Stimulated activated CD8-positive, alpha-beta memory T cell treated with anti-CD3 and anti-CD28 coated beads, Interleukin-15, amount 100 ng/mL, for 4 hours (primary cell): ENCODE data around the gene RHOJ.

Experiments
- DNase-seq, 2 donors: peaks; one replicate each; pipeline ENCODE4 v3.0.0-alpha.2; 2020; ENCODE audit warnings: low read depth in 2 of 2

Gene RHOJ

DNA sequence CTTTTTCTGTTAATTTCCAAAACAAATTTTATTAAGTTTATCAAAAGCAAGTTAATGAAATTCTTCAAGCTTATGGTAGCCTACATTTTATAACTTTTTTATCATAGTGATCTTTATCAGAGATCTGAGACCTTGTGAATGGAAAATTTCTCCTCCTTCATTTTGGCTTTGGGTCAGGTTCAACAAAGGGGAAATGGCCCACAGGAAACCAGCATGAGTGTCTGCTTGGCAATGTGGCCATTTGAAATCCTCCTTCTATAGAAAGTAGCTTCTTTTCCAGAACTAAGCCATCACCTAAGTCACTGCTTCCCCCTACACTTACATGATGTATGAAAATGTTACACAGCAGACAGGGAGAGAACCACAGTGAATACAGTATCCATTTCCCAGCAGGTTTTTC lies 1.6 kb downstream of the RHOJ start:
- DNase-seq = no peak

DNA sequence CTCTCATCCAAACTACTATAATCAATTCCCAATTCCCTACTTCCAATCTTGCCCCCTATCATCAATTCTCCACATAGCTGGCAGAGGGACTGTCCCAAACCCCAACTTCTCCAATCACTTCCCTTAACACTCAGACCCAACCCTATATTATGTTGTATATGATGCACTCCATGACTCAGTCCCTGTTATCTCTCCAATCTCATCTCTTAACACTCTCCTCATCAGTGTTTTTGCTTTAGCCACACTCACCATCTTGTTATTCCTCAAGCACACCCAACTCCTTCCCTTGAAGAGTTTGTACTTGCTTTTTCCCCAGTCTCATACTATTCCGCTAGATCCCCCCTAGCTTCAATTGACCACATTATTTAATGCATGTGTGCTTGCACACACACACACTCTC lies 4.9 kb downstream of the RHOJ start:
- no peak for DNase-seq

DNA sequence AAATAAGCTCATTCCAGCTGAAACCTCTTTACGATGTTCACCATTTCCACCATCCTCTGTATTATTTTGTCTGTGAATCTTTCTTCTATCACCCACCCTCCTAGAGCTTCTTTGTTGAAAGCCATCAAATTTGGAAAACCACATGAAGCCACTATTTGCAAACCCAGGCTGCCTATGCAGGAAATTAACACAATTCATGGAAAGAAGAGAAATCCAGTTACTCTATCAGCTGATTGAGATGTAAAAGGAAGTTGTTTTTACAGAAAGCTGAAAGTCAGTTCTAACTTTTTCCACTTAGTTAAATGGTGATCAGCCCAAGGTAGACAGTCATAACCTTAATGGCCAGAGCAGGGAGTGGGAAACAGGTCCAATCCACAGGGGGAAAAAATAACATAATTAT lies 6.6 kb downstream of the RHOJ start:
- no peak for DNase-seq

DNA sequence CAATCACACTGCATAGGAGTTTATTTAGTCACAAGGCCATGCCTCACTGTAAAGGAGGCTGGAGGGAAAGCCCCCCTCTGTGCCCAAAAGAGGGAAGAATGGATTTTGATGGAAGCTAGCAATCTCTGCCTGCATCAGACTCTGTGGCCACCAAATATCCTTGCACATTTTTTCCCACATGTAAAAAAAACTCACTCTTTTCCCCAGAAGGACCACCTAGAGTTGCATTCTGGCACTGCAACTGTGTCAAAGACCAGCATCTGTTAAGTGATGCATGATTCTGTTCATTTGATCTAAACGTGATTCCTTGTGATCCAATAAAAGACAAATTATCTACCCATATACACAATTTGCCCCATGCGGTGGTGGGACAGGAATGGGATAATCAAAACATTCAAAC lies 8.0 kb downstream of the RHOJ start:
- DNase-seq = no peak

DNA sequence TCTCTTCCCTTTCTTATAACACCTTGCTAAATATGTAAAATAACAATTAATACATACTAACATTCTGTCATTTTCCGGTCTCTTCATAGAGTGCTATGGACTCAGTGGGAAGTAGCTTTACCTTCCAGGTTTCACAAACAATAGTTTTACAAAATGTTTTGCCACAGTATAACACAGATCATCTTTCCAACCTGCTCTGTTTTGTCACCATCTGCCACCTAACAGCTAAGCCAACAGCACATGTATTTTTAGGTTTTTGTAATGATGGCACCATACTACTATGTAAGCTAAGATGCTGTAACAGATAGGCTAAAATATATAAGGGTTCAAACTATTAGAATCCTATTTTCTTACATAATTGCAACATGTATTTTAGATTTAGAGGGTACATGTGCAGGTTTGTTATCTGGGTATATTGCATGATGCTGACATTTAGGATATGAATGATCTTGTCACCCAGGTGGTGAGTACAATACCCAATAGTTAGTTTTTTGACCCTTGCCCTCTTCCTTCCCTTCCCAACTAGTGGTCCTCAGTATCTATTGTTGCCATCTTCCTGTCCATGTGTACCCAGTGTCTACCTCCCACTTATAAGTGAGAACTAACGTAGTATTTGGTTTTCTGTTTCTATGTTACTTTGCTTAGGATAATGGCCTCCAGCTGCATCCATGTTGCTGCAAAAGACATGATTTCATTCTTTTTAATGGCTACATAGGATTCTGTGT lies 8.7 kb downstream of the RHOJ start:
- DNase-seq = no peak

DNA sequence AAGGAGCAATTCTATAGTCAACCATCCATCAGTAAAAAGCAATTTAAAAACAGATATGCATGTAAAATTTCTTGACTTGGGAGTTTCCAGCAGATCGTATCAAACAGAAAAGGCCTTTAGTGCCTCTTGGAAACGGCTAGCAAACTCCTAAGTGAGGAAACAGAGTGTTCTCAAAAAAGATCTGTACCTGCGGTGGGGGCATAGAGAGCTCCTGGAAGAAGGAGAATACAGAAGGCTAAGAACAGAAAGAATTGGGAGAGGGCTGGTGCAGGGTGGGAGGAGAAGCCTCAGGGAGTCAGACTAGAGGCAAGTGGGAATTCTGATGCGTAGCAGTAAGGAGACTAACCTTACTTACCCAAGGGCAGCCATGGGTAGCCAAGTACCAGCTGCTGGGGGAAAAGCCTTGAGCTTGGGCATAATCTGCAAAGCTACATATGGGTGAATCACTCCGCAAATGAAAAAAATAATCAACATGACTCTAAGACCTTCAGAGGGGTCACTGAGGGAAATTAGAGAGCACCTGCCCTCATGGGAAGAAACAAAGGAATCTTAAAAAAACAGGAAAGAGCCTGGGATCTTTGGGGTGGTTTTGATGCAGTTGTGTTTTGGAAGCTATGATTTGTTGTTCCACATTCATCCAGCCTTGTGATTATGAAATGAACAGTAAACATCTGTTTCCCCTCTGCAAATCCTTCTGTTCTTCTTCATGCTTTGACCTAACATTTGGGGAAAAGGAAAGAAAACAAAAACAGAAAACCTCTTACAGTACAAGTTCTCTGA lies 10.4 kb downstream of the RHOJ start:
- no peak for DNase-seq

DNA sequence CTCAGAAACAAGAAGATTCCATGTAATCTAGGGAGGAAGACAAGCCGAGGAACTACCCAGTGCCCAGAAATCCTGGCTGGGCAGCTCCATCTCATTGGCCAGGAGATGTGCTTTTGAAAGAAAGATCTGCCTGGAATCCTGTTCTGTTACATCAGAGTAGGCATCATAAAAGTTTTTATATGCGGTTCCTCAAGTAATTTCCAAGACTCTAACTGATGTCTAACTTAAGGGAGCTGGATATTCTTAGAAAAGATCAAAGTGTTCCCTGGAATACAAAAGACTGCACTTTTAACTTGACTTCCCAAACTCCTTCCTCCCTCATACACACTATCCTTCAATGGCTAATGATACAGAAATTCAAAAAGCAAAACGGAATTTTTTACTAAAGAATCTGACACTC lies 16.3 kb downstream of the RHOJ start:
- no peak for DNase-seq

DNA sequence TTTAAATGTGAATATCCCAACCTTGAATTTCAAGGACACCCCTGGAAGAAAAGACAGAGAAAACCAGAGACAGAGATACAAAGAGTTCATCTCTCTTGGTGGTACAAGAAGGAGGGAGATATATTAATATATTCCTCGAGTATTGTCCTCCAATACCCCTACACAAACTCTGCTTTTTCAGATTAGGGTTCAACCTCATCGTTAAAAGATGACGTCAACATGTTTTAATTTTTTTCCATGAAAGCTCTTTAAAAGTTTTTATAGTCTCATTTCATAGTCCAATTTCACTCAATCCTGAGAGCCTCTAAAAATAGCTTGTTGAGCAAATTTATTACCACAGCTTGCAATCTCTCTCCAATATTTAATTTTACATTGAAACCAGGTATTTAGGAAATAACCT lies 19.4 kb downstream of the RHOJ start:
- no peak for DNase-seq

DNA sequence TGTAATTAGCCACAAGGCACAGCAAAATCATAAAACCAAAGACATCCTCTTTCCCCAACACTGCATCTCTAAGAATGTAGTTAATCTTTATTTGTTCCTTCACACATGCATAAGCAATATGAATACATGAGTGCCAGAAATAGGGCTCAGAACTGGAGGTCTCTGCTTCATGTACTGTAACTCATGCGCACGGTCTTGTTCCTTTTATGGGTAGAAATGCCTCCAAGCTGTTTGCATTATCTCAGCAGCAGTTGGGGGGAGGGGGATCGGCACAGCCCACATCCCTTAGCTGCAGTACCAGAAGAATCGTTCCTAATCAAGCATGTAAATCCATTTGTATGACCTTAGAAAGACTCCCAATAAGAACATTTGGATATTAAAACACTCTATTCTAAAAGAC lies 20.0 kb downstream of the RHOJ start:
- DNase-seq = no peak

DNA sequence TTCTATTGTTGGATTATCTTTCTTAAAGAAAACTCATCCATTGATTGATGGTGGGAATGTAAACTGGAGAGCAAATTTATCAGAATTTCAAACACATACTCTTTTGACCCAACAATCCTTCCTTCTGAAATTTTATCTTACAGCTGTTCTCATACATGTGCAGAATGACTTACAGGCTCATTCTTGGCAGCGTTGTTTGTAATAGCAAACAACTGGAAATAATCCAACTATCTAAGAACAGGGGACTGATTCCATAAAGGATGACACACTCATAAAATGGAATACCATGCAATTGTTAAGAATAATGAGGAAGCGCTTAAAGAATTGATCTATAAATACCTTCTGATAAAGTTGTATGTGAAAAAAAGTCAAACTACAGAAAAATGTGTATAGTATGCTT lies 24.0 kb downstream of the RHOJ start:
- no peak for DNase-seq

DNA sequence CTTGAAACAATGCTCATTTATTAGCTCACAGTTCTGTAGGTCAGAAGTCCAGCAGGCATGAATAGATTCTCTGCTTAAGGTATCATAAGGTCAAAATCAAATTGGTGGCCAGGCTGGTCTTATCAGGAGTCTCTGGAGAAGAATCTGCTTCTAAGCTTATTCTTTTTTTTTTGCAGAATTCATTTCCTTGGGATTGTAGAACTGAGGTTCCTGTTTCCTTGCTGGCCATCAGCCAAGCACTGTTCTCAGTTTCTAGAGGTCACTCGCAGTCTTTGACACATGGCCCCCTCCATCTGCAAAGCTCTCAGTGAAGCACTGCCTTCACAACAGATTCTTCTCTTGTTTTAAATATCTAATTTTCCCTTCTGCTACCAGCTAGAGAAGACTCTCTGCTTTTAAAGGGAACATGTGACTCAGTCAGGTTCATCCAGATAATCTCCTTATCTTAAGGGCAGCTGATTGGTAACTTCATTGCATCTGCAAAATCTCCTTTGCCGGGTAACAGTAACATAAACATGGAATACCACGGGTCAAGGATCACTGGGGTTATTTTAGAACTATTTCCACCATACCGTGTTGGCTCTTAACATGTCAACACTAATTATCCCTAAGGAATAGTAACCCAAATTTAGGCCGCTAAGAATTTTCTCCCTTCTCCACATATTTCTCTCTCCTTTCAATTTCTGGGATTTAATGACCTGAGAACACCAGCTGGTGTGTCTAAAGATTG lies 25.3 kb downstream of the RHOJ start:
- no peak for DNase-seq

DNA sequence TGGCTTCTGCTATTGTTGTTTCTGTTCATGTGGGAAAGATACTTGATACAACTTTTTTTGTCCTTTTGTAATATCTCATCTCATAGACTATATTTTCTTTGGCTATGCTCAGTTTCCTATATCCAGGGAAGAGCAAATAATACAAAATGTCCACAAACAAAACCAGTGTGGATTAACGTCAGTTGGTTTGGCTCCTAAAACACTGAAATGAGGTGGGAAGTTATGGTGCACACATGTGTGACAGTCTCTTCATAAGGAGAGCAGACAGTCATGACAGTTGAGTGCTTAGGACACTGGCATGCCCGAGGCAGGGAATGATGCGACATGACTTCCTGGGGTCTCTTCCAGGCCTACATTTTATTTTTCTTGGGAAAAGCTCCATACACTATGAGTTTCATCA lies 27.5 kb downstream of the RHOJ start:
- no peak for DNase-seq

DNA sequence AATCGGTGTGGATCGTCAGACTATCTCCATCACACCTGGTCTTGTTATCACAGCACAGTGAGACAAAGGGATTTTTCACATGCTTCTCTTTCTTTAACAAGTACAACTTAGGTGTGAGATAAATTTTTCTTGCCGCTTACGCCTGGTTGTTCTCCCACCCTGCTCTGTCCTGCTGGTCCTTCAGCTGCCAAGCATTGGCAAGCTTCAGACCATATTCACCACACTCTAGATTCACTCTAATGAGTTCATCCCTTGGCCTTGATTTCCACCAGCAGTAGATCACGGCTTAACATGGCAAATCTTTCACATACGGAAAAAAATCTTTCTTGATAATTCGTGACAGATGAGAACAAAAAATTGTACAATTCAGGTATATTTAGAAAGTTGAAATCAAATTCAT lies 33.5 kb downstream of the RHOJ start:
- no peak for DNase-seq

DNA sequence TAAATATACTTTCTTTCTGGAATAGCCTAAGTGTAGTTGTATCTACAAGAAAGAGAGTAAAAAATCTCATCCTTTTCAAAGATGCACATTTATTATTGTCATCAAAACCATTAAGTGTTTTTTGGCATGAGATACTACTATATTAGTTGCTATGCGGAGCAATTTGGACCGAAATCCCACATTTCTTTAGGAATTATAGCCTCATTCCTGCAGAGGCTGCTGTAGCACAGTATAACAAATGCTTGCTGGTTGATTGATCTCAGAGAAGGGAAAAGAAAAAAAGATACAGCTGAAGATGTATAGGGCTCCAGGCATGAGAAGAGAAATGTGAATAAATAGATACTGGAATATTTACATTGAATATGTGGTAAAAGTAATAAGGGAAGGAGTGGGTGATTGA lies 36.0 kb downstream of the RHOJ start:
- DNase-seq = no peak

DNA sequence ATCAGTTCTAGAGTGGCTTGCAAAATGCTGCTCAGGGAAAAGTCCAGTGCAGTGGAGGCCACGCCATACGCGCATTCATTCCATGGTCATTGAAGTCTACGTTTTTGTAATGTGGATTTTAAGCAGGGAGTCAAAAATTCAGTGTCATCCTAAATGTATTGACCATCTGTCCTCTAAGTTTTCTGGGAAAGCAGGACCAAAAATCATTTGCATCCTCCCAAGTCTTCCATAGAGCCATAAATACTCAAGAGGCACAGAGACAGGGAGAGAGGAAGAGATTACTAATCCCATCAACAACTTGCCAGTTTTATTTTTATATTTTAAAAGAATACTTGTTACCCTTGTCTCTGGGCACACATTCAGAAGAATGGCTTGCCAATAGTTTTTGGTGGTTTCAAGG lies 36.9 kb downstream of the RHOJ start:
- no peak for DNase-seq

DNA sequence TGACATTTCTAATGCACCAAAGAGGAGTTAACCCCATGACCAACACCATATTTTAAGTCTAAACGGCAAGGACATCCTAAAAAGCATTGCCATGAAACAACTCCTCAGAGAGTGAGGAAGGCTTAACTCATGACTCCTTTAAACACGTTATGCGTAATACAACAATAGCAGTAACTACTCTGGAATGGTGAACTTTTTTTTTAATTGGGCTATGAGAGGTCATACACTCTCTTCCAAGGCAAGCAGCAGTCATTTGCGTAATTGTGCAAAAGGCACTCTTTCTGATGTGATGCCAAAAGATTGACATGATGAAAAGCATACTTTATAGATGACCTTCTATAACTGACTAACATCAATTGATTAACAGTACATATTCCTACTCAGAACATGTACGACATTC lies 39.4 kb downstream of the RHOJ start:
- DNase-seq = no peak

DNA sequence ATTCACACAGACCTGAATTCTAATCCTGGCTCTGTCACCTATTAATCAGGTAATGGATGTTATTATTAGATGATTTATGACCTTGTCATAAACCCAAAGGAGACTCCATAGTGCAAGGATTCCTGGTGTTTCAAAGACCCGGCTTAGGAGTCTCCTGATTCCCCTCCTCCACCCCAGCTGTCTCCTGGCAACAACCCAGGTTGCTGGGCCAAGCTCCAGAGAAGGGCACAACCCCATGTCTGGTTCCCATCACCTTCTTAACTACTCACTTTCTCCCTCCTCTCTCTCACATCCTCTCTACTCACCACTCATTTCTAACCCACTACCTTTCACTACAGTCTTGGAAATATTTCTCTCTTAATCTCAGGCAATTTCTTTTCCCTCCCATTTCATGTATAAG lies 41.6 kb downstream of the RHOJ start:
- DNase-seq = no peak

DNA sequence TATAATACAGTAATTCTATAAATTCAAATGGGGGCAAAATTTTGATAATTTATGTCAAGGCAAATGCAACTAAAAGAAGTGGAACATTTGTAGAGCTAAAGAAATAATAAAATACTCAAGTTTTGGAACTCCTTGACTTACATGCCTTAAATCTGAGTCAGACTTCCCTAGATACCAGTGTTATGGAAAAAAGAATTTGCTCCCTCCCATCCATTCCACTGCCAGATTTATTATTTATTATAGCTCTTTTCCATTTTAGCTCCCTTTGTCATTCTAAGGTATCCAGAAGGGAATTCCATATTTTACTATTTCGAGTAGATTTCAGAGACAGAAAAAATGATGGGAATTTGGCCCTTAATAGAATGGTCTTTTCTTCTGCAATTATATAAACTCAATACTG lies 44.0 kb downstream of the RHOJ start:
- no peak for DNase-seq

DNA sequence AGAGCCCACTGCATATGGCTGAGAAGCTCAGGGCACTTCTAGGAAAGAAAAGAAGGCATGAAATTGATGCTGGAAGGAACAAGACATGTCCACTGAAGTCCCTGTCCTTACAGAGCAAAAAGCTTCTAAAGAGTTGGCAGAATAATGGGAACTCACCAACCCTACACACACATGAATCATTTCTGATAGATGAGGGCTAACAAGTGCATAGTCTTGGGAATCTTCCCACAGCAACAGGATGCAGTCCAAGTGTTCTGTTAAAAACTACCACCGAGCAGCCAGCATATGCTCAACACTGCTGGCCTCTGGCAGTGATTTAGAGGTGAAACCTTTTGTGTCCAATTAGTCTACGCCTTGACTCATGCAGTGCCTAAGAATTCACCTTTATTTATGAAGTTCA lies 44.8 kb downstream of the RHOJ start:
- DNase-seq = no peak

DNA sequence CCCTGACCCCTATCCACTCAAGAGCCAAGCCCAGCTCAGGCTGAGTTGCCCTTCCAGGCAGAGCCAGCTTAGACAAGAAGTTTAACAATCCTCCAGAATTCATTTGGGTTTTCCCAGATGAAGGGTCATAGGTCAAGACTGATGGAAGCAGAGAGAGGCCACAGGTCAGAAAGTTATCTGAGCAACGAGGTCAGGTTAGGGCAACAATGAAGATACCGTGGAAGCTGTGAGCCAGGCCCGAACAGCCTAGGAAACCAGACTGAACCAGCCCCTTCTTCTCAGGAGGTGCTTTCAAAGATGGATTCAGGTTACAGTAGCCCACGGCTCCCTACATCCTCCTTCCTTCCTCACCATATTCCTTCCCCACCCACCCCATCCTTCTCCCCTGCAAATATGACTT lies 53.1 kb downstream of the RHOJ start:
- no peak for DNase-seq

DNA sequence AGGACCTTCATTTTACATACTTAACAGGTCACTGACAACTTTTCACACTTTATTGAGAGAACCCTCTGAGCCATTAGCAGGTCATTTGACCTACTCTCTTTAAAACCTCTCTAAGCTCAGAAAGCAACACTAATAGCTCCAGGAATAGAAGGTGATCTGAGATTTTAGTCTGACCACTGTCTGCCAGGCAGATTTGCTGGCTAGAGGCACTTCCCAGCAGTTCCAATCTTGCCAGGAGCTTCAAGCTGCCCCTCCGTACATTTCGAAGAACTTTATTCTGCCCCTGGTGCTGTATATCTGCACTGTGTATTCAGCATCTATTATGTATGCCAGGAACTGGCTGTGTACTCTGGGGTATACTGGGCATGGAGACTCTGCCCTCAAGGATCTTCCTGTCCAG lies 58.2 kb downstream of the RHOJ start:
- no peak for DNase-seq

DNA sequence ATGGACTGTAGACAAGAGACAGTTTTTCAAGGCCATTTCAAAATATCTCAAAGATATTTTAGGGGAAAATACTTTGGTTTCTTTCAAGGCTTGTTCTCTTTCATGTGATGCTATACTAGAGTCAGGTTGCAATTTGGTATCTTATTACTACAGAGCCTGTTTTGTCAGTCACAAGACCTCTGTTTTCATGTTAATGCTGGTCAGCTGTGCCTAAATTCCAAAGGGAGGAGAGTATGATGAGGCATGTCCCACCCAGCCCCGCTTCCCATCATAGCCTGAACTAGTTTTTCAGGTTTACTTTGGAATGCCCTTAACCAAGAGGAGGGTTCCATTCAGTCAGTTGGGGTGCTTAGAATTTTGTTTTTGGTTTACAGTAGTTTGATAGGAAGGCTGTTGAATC lies 61.9 kb downstream of the RHOJ start:
- DNase-seq = no peak

DNA sequence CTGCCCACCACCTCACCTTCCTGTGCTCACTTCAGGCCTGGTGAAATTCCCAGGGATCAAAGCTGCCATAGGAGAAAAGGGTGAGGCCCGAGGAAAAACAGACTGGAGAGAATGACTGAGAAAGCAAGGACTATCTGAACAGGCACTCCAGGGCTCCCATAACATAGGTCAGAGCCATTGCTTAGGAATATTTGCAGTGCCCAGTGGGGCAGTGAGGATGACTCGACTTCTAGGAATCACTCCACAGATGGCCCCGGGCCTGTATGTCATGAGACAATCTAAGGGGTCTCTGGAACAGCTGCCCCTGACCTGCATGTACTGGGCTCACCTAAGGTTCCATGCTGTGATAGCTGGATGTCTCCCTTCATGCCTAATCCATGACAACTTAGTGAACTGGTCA lies 62.9 kb downstream of the RHOJ start:
- DNase-seq = no peak
